ENCODE measurements around the gene COL1A1. TPM values are rescaled to one million over a fixed set of nuclear protein-coding genes. Genes with fewer than 3 reads are reported as not detected.

COL1A1 gene
- total RNA-seq, 2 experiments from 2014 or later: not detected

DNA sequence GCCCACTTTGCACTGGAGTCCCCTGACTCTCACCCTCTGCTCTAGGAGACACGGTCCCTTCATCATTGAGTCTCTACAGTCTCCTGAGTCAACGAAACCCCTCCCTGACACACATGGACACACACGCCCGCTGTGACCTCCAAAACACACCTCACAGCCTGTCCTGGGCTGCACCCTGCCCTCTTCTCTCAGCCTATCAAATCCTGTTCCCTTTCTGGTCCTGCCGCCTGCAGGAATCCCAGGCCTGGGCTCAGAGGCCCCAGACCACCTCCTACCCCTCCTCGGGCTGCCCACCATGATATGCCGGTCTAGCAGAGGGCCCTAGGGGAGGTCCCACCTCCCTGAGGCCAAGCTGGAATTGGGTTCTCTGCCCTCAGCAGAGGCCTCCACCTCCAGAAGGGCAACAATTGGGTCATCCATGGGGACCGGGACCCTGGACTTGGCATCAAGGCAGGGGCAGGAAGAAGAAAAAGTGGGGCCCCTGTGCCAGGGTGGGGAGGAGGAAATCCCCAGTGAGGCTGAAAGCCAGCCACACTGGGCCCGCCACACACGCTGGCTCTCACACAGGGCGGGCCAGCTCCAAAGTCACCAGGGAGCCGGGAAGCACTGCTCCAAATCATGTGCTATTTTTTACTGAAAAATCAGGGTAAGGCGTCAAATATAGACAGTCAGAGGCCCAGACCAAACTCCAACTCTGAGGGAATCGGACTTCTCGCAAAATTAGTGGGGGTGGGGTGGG lies 54.3 kb downstream of the COL1A1 start:
- Histone ChIP-seq H3K9me2 (ENCODE audit: insufficient read depth, low read length) (no peaks in the 10 kb centered on the region), H3K4me2 (ENCODE audit: low read length) (peak overlapping the region; percentile 95), H3K36me3 (ENCODE audit: insufficient read depth, low read length) (peaks cover 69% of the 10 kb centered on the region), H3K27ac (ENCODE audit: low read depth, low read length, poor library complexity, severe bottlenecking) (peak overlapping the region; percentile 87), H3K4me3 (ENCODE audit: low read depth, low read length, poor library complexity, severe bottlenecking) (peak overlapping the region; percentile 89), H3K9me3 (ENCODE audit: low read length) (no peaks in the 10 kb centered on the region), H2AFZ (ENCODE audit: low read length) (no peak overlapping the region), H3K79me2 (ENCODE audit: insufficient read depth, low read depth, low read length) (peaks cover 59% of the 10 kb centered on the region), H3K4me1 (ENCODE audit: insufficient read depth, low read length, poor library complexity, severe bottlenecking) (peaks cover 38% of the 10 kb centered on the region), H4K20me1 (ENCODE audit: insufficient read depth, low read length) (peaks cover 22% of the 10 kb centered on the region)
- intact Hi-C loops (cut with micrococcal nuclease; ENCODE audit: unreplicated experiment): no loop called here
- ChIA-PET CTCF (ENCODE audit: unreplicated experiment) (interaction anchor here (0.6 kb wide), 1 partner anchor 11 kb away, joined by 3 read pairs; no protein-coding TSS in a partner anchor), POLR2A (interaction anchor here (0.7 kb wide), 1 partner anchor 80 kb away, joined by 7 read pairs; no protein-coding TSS in a partner anchor)
- BruUV-seq (replicated peaks): no TSS peak
- TF ChIP-seq CTCF (conservative IDR thresholded peaks at IDR 0.05; ENCODE audit: low read length) (no peak), EZH2phosphoT487 (IDR thresholded peaks at IDR 0.05; ENCODE audit: borderline replicate concordance, low read depth, low read length) (no peak)
- no peak for DNase-seq (ENCODE audit: low spot score)

DNA sequence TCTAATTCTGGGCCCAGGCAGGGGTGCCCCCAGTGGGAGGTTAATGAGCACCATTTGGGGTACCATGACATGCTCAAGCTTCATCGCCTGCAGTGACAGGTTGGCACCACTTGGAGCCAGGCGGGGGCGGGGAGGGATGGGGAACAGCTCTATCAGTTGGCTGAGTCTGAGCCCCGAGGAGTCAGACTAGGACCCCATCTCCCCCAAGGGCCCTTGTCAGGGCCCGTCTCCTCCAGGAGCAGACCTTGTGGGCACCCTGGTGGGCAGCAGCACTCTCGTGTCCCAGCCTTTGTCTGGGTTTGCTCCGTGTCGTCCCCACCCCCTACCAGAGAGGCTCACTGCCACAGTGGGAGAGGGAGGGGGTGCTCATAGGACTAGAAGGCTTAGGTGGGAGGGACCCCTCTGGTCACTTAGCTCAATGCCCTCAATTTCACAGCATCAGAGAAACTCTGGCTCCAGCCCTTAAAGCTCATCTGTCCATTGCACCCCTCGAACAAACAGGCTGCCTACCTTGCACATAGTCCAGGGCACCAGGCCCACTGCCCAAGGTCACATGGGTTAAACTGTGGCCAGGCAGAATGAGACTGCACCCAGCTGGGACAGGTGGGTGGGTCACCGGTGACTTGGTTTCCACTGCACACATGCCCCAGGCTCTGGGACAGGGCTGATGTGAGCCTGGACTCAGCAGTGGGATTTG lies 55.1 kb downstream of the COL1A1 start:
- CTCF ChIA-PET (ENCODE audit: unreplicated experiment): interaction anchor here (1.0 to 1.1 kb wide), 2 partner anchors 10 to 52 kb away, joined by 3 read pairs; no protein-coding TSS in a partner anchor
- peaks cover 76% of the 10 kb centered on the region for H3K36me3 ChIP-seq (ENCODE audit: insufficient read depth, low read length)
- H3K9me2 ChIP-seq (ENCODE audit: insufficient read depth, low read length): no peaks in the 10 kb centered on the region
- H3K4me2 ChIP-seq (ENCODE audit: low read length): peak overlapping the region; percentile 95
- peak overlapping the region; percentile 89 for H3K4me3 ChIP-seq (ENCODE audit: low read depth, low read length, poor library complexity, severe bottlenecking)
- no TSS peak for BruUV-seq (replicated peaks)
- DNase-seq (ENCODE audit: low spot score): no peak
- intact Hi-C loops (cut with micrococcal nuclease; ENCODE audit: unreplicated experiment): no loop called here
- peak overlapping the region; percentile 87 for H3K27ac ChIP-seq (ENCODE audit: low read depth, low read length, poor library complexity, severe bottlenecking)
- peaks cover 37% of the 10 kb centered on the region for H3K4me1 ChIP-seq (ENCODE audit: insufficient read depth, low read length, poor library complexity, severe bottlenecking)
- peaks cover 22% of the 10 kb centered on the region for H4K20me1 ChIP-seq (ENCODE audit: insufficient read depth, low read length)
- H3K79me2 ChIP-seq (ENCODE audit: insufficient read depth, low read depth, low read length): peaks cover 58% of the 10 kb centered on the region
- no peak overlapping the region for H2AFZ ChIP-seq (ENCODE audit: low read length)
- TF ChIP-seq EZH2phosphoT487 (IDR thresholded peaks at IDR 0.05; ENCODE audit: borderline replicate concordance, low read depth, low read length) (no peak), CTCF (conservative IDR thresholded peaks at IDR 0.05; ENCODE audit: low read length) (peak; percentile 42; the same call in 1 of the 2 replicates)
- POLR2A ChIA-PET: interaction anchor here (0.9 kb wide), 1 partner anchor 15 kb away, joined by 3 read pairs; no protein-coding TSS in a partner anchor
- H3K9me3 ChIP-seq (ENCODE audit: low read length): no peaks in the 10 kb centered on the region

Data from OCI-LY7 (cell line).